K562 (cell line): Measurements from ENCODE around the gene NIPAL4. TPM values are rescaled to one million over a fixed set of nuclear protein-coding genes. Genes with fewer than 3 reads are reported as not detected.
A peak's percentile ranks its signal among the peaks of the same experiment; 100 is the strongest.
"Not testable (repeated sequence)": the region's sequence is repeated elsewhere in the genome, so short reads cannot be mapped to it uniquely, and the experiment has no call there.

Experiments
- ATAC-seq: fragments of 200-7000 bp; cut with Tn5 transposase; 3 replicates; pipeline ENCODE4 v1.9.1; 2020; ENCODE audit warnings: moderate library complexity
- BruUV-seq: library from RNA; stranded (reverse); fragments of 400-500 nt; replicated peaks from 2 replicates; lab custom pipeline; 2021; lab: Mats Ljungman, UMichigan
- CTCF ChIA-PET: fragments of 300-600 bp; formaldehyde crosslinking; extraction: SDS; loops from one replicate; lab custom pipeline; 2021; ENCODE audit warnings: low intra/inter-chr PET ratio; lab: Yijun Ruan, JAX
- POLR2A ChIA-PET: fragments of 300-600, 350-650 bp; sonication (Branson Sonifier 250); formaldehyde crosslinking; extraction: SDS; loops from one replicate; lab custom pipeline; 2021; ENCODE audit warnings: antibody characterized with exemption, inconsistent platforms; lab: Yijun Ruan, JAX
- DNase-seq, 4 experiments: peaks; one replicate each; pipeline versions ENCODE4 v3.0.0 to v3.0.0-alpha.2; 2011 to 2018; ENCODE audit warnings: low spot score in 3 of 4, mixed read lengths in 3 of 4; ENCODE audit errors: extremely low read depth in 1 of 4
- FAIRE-seq: peaks from 2 replicates; lab custom pipeline; 2011; peaks lifted over from hg19 to GRCh38; lab: Jason Lieb, UNC
- H2AFZ ChIP-seq: 2 replicates; pipeline ENCODE4 v1.6.0; 2011; ENCODE audit warnings: low read depth, low read length, control low read depth, inconsistent platforms
- H3K27ac ChIP-seq: fragments of 200-600 bp; 3 replicates; pipeline ENCODE4 v1.8.0; 2011; ENCODE audit warnings: low read depth, mild to moderate bottlenecking, control low read depth, inconsistent platforms, low read length, moderate library complexity, mixed read lengths; ENCODE audit errors: extremely low read depth
- H3K27me3 ChIP-seq, 2 experiments: fragments of 300-600 bp in 1 of 2; 2 replicates in 1 of 2; 3 replicates in 1 of 2; pipeline versions ENCODE4 v1.6.0 to v1.8.0; 2011; ENCODE audit warnings: inconsistent platforms in 2 of 2, low read length in 2 of 2, mild to moderate bottlenecking in 1 of 2, mixed read lengths in 1 of 2, moderate library complexity in 1 of 2; ENCODE audit not compliant: control insufficient read depth in 2 of 2, insufficient read depth in 2 of 2
- H3K36me3 ChIP-seq: fragments of 300-600 bp; 3 replicates; pipeline ENCODE4 v1.8.0; 2011; ENCODE audit warnings: mild to moderate bottlenecking, low read length, inconsistent platforms; ENCODE audit not compliant: control insufficient read depth, insufficient read depth
- H3K4me1 ChIP-seq, 2 experiments: fragments of 200-600 bp in 1 of 2; replicated peaks in 1 of 2; 2 replicates in 1 of 2; 3 replicates in 1 of 2; pipeline versions ENCODE4 v1.5.1 to v1.8.0; 2011; ENCODE audit warnings: inconsistent platforms in 2 of 2, low read length in 2 of 2, mild to moderate bottlenecking in 1 of 2, mixed read lengths in 1 of 2, moderate library complexity in 1 of 2; ENCODE audit not compliant: control insufficient read depth in 2 of 2, insufficient read depth in 2 of 2
- H3K4me2 ChIP-seq: 2 replicates; pipeline ENCODE4 v1.6.1; 2011; ENCODE audit warnings: low read length, control low read depth, inconsistent platforms, mixed read lengths; ENCODE audit not compliant: insufficient read depth
- H3K4me3 ChIP-seq: fragments of 200-600 bp; sonication (generic), shearing (Covaris generic); 2 replicates; pipeline ENCODE4 v1.5.1; 2016; ENCODE audit warnings: control low read depth, inconsistent platforms
- H3K79me2 ChIP-seq: fragments of 200-600 bp; 3 replicates; pipeline ENCODE4 v1.8.0; 2011; ENCODE audit warnings: low read length, inconsistent platforms; ENCODE audit not compliant: control insufficient read depth, insufficient read depth
- H3K9ac ChIP-seq, 2 experiments: 2 replicates each; pipeline versions ENCODE4 v1.6.0 to v1.6.1; 2011; ENCODE audit warnings: low read depth in 2 of 2, low read length in 2 of 2, control low read depth in 1 of 2, inconsistent platforms in 1 of 2, mild to moderate bottlenecking in 1 of 2, mixed read lengths in 1 of 2; ENCODE audit not compliant: insufficient read depth in 1 of 2
- H3K9me1 ChIP-seq: one replicate; pipeline ENCODE4 v1.6.0; 2011; ENCODE audit warnings: inconsistent platforms, mild to moderate bottlenecking, low read length, moderate library complexity; ENCODE audit not compliant: control insufficient read depth, insufficient read depth
- H3K9me3 ChIP-seq: replicated peaks from 2 replicates; pipeline ENCODE4 v1.5.1; 2011; ENCODE audit warnings: low read depth, low read length, inconsistent platforms; ENCODE audit not compliant: control insufficient read depth, insufficient read depth
- H4K20me1 ChIP-seq: replicated peaks from 2 replicates; pipeline ENCODE4 v1.6.1; 2011; ENCODE audit warnings: low read length, inconsistent platforms, mixed read lengths; ENCODE audit not compliant: control insufficient read depth, insufficient read depth
- CEBPB ChIP-seq: fragments of 450-650 bp; IDR thresholded peaks from 2 replicates; pipeline ENCODE4 v1.6.1; 2016; ENCODE audit warnings: missing genetic modification characterization, missing compliant biosample characterization
- CEBPG ChIP-seq, 3 experiments: fragments of 200-800 bp in 1 of 3; sonication (Bioruptor generic) in 1 of 3; sonication (generic) in 1 of 3; formaldehyde crosslinking in 1 of 3; IDR thresholded peaks in 2 of 3; conservative IDR thresholded peaks in 1 of 3; 2 replicates each; pipeline versions ENCODE4 v1.6.1 to v1.8.0; 2016 to 2022; ENCODE audit warnings: missing compliant biosample characterization in 2 of 3, missing genetic modification characterization in 2 of 3, mild to moderate bottlenecking in 1 of 3, missing genetic modification reagents in 1 of 3
- MAFK ChIP-seq: IDR thresholded peaks from 2 replicates; pipeline ENCODE4 v1.6.1; 2011; ENCODE audit warnings: low read length, improper control_type of control experiment
- NR2C2 ChIP-seq, 2 experiments: fragments of 200-800 bp in 1 of 2; sonication (Bioruptor generic) in 1 of 2; sonication (generic) in 1 of 2; formaldehyde crosslinking in 1 of 2; IDR thresholded peaks; 2 replicates each; pipeline versions ENCODE4 v1.6.1 to v1.8.0; 2016 to 2022; ENCODE audit warnings: mild to moderate bottlenecking in 1 of 2, missing compliant biosample characterization in 1 of 2, missing genetic modification characterization in 1 of 2, missing genetic modification reagents in 1 of 2
- ZNF146 ChIP-seq: IDR thresholded peaks from one replicate; pipeline ENCODE4 v1.6.1; 2018; ENCODE audit warnings: missing compliant biosample characterization; ENCODE audit not compliant: unreplicated experiment
- WGBS: fragments of 100-300 bp; shearing (Covaris generic); methylation state at CpG from one replicate; pipeline ENCODE4 v1.1.6; 2016; ENCODE audit warnings: low coverage, mixed read lengths; ENCODE audit not compliant: insufficient coverage; ENCODE audit errors: missing lambda C conversion rate; 5-methylcytosine and 5-hydroxymethylcytosine counted together
- in situ Hi-C: fragments of 300-500 bp; cut with MboI; formaldehyde crosslinking; loops from 4 replicates; pipeline ENCODE4 v1.15.0; 2018; ENCODE audit warnings: inconsistent platforms, mixed read lengths
- intact Hi-C: fragments of 100-400 bp; cut with micrococcal nuclease; formaldehyde crosslinking; loops from 2 replicates; pipeline ENCODE4 v1.14.2; 2022
- polyA plus RNA-seq, 8 experiments: library from polyadenylated mRNA; depleted of rRNA in 4 of 8; stranded (reverse) in 5 of 8; unstranded in 3 of 8; fragments of >200 nt; fragmentation: Nextera tagmentation in 2 of 8; fragmentation: Illumina TruSeq in 1 of 8; extraction: Ambion mirVana in 2 of 8; extraction: Trizol in 1 of 8; gene quantifications; 2 replicates each; pipeline versions ENCODE4 v1.2.1 to v1.2.3, GENCODE V29; 2011 to 2014; ENCODE audit warnings: inconsistent platforms in 1 of 8, missing spikeins in 1 of 8
- total RNA-seq, 7 experiments: library from RNA; depleted of rRNA in 6 of 7; stranded (reverse); fragments of >200 nt in 6 of 7; fragmentation: Illumina TruSeq in 2 of 7; extraction: Trizol in 2 of 7; gene quantifications; 2 replicates each; pipeline versions ENCODE4 v1.2.1 to v1.2.3, GENCODE V29; 2011 to 2021; ENCODE audit warnings: low replicate concordance in 1 of 7

The NIPAL4 gene
- total and polyA plus RNA-seq, 9 of the 15 experiments (the other 6 are each of a cell fraction or from before 2014, with no cell fraction given) = not detected

DNA sequence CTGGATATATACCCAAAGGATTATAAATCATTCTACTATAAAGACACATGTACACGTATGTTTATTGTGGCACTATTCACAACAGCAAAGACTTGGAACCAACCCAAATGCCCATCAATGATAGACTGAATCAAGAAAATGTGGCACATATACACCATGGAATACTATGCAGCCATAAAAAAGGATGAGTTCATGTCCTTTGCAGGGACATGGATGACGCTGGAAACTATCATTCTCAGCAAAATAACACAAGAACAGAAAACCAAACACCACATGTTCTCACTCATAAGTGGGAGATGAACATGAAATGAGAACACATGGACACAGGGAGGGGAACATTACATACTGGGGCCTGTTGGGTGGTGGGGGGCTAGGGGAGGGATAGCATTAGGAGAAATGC is 22.7 kb downstream of the NIPAL4 start:
- H3K4me1 ChIP-seq, H3K79me2 ChIP-seq, H3K36me3 ChIP-seq, DNase-seq, BruUV-seq, H2AFZ ChIP-seq, H3K9me3 ChIP-seq, FAIRE-seq, H3K9me1 ChIP-seq, H3K4me2 ChIP-seq, intact Hi-C loops, ATAC-seq, H4K20me1 ChIP-seq, in situ Hi-C loops, CTCF ChIA-PET, H3K27ac ChIP-seq, H3K9ac ChIP-seq, POLR2A ChIA-PET, H3K4me3 ChIP-seq: not testable (repeated sequence)
- peak; percentile 78 for TF ChIP-seq ZNF146
- WGBS = 6% methylated on average over 2 of the region's 2 CpGs
- H3K27me3 ChIP-seq = peaks cover 0 to 46% of the 10 kb centered on the region in 2 experiments; a peak in 3 of 5 replicates

DNA sequence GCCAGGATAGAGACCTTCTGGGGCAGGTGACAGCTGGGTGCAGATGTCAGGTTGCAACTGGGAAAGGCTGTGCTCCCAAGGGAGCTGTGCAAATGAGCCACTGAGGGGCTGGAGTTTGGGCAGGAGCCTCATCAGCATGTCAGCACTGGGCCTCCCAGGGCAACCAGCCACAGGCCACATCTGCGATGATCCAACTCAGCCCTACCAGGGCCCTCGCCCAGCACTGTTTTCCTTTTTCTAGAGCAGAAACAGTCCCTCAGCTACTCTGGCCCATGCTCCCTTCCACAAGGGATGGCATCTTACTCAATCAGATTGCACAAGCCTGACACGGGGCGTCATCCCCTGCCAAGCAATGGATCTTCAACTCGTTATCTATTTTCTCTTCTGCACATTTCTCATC is 24.8 kb downstream of the NIPAL4 start:
- no peak for TF ChIP-seq MAFK
- peak; percentile 31; the same call in 1 of the 2 replicates for TF ChIP-seq CEBPB (tag)
- no peak for TF ChIP-seq NR2C2 (CRISPR knock-in tag; IDR thresholded peaks at IDR 0.05)
- no peak for TF ChIP-seq NR2C2 (tag; IDR thresholded peaks at IDR 0.05)
- TF ChIP-seq CEBPG (CRISPR knock-in tag; IDR thresholded peaks at IDR 0.05) = no peak
- peak in 1 of 2 experiments; percentile 35; a peak in 1 of 4 replicates for TF ChIP-seq CEBPG (tag; conservative IDR thresholded peaks at IDR 0.05 in 1 of 2, IDR thresholded peaks at IDR 0.05 in 1 of 2)
- TF ChIP-seq, all 486 proteins: peak for 2
- FAIRE-seq (no peak), DNase-seq (no peak), ATAC-seq (no peak)
- no peaks in the 10 kb centered on the region for H3K36me3 ChIP-seq
- H3K4me2 ChIP-seq = no peak overlapping the region
- peaks cover 0 to 4% of the 10 kb centered on the region in 2 experiments; a peak in 1 of 5 replicates for H3K4me1 ChIP-seq
- intact Hi-C loops = no loop called here
- H3K27ac ChIP-seq = no peak overlapping the region
- 13% methylated on average over 5 of the region's 5 CpGs for WGBS
- H3K9me1 ChIP-seq = no peaks in the 10 kb centered on the region
- H2AFZ ChIP-seq = no peak overlapping the region
- no peaks in the 10 kb centered on the region for H3K9me3 ChIP-seq
- ChIA-PET CTCF (no interaction called here), POLR2A (interaction anchor here (0.6 kb wide), 2 partner anchors 38 to 60 kb away, joined by 3 read pairs; no protein-coding TSS in a partner anchor)
- no peak overlapping the region for H3K4me3 ChIP-seq
- H3K79me2 ChIP-seq = no peaks in the 10 kb centered on the region
- H3K27me3 ChIP-seq = peaks cover 0 to 39% of the 10 kb centered on the region in 2 experiments; a peak in 3 of 5 replicates
- no peaks in the 10 kb centered on the region for H4K20me1 ChIP-seq
- no TSS peak for BruUV-seq
- no peak overlapping the region; a peak in 1 of 4 replicates for H3K9ac ChIP-seq
- in situ Hi-C loops = no loop called here
